Non-pigmented ciliary epithelial cell (primary cell): ENCODE results near the gene PKNOX2.

Experiments used
- DNase-seq: peaks from one replicate; pipeline ENCODE4 v3.0.0-alpha.2; 2010; ENCODE audit warnings: low read depth

The PKNOX2 gene

DNA sequence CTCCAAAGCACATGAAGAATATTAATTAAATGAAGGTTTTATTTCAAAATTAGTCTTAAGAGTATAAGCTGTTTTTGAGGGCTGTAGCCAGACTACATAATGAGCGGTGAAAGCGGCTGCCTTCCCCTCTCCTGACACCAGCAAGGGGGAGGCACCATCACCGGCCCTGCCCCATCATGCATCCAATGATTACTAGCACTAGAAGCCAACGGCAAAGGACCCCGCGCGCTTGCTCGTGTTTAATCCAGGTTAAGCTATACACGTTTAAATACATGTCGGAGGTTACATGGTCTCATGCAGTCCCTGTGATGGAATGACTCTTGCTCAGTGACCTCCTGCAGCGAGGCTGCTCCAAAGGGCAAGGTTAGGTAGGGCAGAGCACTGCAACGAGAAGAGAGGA is 281.2 kb downstream of the PKNOX2 start:
- DNase-seq = no peak

DNA sequence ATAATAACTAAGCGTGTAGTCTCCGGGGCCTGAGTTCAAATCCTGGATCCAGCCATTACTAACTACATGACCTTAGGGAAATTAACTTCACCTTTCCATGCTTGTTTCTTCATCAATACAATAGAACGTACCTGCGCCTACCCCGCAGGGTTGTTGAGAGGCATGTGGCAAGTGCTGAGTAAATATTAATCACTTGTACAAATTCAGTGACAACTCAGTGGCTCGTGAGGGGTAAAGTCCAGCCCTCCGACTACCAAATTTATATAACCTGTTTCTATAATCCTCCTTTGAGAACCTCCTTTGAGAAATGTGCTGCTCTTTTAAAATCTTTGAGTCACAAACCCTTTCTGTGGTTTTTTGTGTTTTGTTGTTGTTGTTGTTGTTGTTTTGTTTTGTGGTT is 281.7 kb downstream of the PKNOX2 start:
- no peak for DNase-seq

DNA sequence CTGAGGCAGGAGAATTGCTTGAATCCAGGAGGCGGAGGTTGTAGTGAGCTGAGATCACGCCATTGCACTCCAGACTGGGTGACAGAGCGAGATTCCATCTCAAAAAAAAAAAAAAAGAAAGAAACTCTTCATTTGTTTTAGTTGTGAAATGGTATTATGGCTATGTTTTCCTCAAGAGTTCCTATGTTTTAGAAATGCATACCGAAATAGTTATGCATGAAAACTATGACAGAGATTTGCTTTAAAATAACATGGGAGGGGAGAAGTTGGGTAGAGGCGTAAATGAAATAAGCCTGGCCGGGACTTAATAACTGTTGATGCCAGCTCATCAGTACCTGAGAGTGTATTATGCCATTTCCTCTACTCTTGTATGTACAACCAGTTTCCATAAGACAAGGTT is 283.2 kb downstream of the PKNOX2 start:
- DNase-seq = no peak

DNA sequence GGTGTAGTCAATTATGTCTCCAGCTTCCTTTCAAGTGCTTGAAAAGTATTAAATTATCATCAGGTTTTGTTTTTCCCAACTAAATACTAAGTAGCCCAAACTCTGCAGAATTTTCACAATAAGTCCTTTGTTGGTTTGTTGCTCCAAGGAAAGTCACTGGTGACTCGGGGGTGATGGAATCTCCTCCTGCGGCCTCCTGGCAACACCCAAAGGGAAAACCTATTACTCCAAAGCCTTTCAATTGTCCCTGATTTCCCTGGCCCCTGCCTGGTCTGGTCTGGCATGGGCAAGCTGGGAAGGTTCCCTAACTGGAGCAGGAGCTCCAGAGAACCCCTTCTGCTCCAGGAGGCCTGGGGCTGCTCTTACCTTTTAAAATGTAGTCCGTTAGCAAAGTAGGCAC is 283.6 kb downstream of the PKNOX2 start:
- DNase-seq = no peak

DNA sequence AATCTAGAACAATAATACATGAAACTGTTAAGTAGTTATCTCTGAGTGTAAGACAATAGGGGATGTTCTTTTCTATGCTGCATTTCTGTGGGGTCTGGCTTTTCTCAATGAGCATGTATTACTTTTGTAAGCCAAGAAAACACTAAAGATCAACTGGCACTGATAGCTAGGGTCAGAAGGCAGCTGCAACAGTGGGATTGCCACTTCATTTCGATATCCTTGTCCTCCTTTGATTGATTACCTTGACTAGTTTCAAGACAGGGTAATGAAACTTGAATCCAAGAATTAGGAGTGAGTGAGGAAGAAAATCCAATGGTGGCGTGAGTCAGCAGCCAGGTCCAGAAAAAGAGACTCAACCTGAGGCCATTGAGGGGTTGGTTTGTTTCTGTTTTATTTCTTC is 285.0 kb downstream of the PKNOX2 start:
- no peak for DNase-seq

DNA sequence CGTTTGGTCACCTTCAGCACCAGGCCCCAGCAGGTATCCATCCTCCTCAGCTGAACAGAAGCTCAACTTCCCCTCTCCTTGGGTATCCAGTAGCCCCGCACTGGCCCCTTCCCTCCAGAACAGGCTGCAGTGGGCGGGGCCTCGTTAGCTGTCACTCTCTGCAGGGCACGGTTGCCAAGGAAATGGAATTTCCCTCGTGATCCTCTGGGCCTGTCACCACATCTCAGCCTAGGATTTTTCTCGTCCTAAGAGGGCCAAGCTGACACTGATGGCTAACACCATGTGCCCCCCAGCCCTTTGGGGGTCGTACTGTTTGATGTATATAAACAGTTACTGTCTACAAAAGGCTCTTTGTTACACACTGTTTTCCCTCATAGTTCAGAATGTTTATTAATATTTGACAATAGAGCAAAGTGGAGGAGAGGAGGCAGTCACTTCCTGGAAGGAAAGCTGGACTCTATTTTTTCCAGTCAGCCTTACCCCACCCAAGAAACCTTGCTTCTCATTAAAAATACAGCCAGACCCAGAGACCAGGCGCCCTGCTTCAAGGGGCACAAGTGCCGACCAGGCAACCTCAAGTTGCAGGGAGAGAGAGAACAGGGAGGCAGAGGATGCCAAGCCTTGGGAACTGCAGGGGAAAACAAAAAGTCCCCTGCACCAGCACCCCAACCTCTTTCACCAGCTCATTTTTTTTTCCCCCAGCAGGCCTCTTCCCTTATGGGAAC is 287.0 kb downstream of the PKNOX2 start:
- no peak for DNase-seq

DNA sequence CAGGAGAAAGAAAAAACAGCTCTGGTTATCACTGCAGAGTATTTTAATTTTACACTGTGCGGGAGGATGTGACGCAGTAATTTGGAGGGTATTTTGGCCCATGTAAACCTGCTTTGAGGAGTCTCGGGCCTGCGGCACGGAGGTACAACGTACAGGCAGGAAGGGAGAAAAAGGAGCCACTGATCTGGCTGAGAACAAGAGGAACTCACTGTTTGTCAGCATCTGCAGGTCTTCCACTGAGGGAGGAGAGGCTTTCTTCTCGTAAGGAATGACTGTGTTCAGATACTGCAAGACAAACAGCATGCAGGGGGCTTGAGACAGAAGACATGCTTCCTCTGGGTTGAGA is 287.5 kb downstream of the PKNOX2 start:
- no peak for DNase-seq

DNA sequence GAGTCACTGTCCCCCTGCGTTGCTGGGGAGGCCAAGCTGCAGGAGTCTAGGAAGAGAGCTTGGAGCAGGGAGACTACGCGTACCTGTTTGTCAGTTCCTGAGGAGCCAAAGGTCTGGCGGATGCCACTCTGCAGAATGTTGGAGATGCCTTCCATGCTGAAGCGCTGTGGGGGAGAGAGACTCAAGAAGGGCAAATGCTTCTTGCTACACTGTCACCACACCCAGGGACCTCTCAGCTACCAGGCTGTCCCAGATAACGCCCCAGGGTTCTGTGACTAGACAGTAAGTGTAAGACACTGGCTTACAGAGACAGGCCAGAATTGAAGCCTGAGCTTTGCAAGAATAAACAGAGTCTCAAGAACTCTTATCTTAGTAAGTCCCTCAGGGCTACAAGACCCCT is 289.5 kb downstream of the PKNOX2 start:
- no peak for DNase-seq

DNA sequence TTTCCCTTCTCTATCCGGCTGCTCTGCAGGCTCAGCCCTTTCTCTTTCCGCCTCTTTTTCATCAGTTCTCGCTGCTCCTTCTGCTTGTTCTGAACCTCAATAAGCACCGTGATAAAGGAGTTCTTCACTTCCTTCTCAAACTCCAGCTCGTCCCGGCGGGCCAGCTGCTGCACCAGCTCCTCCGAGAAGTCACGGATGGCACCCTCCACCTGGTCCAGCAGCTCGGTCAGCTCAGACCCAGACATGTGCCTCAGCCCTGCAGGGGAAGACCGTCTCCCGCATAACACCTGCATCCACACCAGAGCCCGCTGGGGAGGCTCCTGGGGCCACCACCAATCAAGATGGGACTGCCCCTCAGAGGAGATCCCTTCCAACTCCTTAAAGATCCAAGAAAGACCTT is 291.3 kb downstream of the PKNOX2 start:
- no peak for DNase-seq

DNA sequence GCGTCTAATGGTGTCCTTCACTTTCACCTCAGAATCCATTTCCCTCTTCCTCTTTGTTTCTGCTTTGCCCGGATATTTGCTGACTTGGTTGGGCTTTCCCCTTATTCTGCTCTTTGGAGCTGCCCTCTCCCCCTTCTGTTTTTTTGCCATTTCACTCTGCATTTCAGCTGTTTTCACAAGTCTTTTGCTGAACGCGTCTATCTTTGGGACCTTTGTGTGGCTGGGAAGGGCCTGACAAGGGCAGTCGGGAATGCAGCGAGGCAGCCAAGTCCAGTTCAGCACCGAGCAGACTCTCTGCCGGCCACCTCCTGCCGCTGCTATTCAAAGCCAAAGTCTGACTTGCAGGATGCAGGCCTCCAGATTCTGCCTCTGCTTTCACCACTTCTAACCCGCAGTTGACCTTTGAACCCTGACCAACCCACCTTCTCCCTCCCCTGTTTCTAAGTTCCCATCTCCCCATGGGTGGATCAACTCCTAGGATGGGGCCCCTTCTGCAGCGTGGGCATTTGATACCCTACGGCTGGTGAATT is 293.3 kb downstream of the PKNOX2 start:
- no peak for DNase-seq

DNA sequence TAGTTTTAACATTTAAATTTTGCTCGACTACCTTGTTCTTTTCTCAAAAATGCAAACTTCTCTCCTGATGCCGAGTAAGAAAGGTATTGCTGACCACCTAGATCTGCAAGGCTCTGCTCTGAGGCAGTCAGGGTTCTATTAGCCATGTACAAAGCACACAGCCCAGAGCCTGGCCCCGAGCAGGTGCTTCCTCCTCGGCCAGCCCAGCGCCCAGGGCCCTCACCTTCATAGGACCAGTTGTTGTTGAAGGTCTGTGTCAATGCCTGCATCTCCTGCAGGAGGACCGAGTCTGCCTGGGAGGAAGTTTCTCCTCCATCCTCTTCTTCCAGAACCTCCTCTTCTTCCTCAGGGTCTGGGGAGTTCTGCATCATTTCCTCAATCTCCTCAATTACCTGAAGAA is 295.7 kb downstream of the PKNOX2 start:
- DNase-seq = no peak

DNA sequence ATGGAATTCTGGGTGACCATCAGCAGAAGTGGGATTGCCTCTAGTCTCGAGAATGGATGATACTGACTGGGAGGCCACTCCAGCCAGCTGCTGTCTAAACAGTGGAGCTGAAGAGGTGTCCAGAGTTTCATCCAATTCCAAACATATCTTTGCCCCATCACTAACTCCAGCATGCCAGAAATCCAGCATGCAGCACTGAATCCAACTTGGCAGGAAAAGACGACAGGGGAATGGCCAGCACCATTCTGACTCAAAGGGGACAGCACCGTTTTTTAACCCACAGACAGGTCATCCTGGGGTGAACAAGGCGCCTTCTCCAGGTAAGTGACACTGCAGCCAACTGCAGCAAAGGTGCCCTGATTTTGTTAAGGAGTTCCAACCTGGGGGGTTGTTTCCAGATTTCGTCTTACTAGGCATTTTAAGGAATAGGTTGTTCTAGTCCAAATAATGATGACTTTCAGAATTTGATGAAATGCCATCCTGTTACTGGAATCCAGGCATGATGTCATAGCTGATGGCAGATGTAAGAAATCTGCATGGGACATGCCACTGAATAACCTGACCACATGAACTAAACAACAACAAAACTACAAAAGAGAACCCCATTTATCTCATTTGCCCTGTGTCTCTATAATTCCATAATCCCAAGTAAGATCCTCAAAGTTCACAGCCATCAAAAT is 299.2 kb downstream of the PKNOX2 start:
- DNase-seq = no peak

DNA sequence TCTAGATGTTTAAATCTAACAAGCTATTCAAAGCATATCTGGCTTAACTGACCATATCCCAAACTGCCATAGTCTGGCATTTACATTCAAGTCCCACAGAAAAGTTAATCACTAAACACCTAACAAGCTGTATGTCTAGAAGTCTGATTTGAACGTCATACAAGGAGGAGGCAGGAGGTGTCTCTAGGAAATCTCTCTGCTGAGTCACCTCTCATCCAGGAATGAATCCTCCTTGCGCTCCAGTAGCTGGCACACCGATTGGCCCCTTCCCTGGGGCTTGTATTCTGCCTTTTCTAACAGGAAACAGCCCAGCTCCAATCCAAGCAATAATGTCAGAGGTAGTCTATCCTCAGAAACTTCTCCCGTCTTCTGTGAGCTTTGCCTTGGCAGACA is 299.7 kb downstream of the PKNOX2 start:
- DNase-seq = no peak

DNA sequence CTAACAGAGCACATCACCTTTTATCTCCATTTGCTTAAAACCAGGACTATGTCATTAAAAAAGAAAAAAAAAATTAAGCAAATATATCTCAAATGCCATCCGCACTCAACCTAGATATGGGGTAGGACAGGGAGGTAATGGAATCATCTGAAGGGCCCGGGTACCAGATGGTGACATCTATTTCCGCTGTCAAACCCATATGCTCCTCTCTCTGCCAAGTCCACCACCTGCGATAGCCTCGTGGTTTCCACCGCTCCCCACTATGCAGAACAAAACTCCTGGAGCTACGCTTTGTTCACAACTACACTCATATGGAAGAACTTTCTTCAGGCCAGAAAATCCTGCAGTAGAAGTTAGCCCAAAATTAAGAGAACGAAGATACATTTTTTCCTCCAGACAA is 300.1 kb downstream of the PKNOX2 start:
- no peak for DNase-seq

DNA sequence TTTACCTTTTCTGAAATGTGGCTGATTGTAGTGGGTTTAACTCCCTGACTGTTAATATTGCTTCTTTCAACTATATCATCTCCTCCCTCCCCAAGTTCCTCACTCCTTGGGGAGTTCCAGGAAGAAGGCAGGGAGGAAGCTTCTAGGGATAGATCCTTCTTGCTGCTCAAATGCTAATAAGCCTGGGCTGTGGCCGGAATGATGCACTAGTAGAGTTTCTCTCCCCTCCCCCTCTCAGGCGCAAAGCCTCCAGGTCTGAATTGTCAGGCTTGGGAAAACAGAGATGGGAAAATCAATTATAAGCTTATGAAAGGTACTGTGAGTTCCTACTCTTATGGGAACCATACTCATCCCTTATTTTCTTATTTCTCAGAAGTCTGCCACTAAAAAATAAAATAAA is 300.7 kb downstream of the PKNOX2 start:
- no peak for DNase-seq

DNA sequence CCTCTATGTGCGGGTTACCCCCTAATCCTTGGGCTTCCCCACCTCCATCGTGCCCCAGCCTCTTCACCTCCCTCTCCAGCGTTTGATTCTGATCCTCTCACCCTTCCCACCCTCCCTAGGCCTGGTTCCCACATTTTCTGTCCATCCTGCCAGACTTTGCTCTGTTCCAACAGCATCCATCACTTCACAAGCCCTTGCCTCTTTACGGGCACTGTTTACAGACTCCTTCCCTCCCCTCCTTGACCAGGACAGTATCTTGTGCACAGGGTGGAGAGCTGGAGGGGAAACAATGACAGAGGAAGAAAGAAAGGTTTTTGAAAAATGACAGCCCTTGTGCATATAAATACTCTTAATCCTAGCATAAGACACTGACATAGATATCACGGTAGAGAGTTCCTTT is 301.1 kb downstream of the PKNOX2 start:
- no peak for DNase-seq

DNA sequence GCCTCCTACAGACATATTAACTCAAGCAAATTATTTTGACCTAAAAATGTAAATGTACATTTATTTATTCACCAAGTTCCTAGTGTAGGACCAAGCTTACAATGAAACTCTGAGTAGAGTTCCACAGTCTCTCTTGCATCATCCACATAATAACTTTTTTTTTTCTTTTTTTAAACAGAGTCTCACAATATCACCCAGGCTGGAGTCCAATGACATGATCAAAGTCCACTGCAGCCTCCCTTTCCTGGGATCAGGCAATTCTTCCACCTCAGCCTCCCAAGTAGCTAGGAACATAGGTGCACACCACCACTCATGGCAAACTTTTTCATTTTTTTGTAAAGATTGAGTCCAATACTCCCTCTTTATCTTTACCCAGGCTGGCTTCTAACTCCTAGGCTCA is 303.5 kb downstream of the PKNOX2 start:
- no peak for DNase-seq

DNA sequence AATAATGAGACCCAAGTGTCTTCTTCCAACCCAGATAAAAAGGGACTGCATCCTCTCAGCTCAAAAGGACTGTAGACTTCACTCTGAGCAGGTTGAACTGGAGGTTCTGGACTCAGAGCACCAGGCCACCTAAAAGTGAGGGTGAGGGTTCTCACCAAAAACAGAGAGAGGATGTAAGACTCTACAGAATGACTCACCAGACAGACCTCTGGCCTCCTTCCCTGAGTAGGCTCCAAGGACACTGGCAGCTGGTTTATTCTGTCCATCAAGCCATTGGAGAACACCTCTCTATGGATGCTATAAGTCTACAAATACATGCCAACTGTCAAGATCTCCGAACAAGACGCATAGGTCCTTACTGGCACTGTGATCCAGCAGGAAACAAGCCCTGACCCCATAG is 304.3 kb downstream of the PKNOX2 start:
- DNase-seq = no peak

DNA sequence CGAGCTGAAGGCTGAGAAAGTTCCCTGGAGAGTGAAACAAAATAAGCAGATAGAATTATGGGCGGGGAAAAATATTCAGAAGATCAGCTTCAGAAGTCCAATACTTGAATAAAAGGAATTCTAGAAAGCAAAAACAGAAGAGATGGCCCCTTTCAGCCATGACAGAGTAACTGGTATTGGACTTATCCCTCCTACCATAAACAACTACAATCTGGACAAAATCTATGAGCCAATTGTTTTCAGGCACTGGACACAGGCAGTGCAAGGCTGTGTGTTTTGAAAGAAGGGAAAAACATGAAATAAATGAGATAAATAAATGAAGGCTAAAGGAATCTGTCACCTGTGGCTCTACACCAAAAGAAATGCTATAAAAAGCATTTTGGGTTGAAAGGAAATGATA is 305.8 kb downstream of the PKNOX2 start:
- DNase-seq = no peak

DNA sequence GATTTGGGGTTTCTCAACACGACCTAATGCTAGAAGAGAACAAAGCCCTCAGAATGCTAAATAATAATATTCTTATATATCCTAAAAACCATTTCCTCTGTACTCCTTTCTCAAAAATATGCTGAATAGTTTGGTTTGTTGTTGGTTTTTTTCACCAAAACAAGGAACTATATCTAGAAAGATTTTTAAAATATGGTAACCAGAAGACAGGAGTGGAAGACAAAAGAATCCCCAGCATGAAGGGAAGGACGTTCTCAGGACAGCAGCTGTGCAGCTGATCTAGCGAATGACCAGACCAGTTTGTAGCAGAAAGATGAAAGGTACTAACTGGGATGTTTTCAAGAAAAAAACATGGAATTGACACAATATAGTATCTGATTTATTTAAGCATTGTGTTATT is 312.2 kb downstream of the PKNOX2 start:
- no peak for DNase-seq

DNA sequence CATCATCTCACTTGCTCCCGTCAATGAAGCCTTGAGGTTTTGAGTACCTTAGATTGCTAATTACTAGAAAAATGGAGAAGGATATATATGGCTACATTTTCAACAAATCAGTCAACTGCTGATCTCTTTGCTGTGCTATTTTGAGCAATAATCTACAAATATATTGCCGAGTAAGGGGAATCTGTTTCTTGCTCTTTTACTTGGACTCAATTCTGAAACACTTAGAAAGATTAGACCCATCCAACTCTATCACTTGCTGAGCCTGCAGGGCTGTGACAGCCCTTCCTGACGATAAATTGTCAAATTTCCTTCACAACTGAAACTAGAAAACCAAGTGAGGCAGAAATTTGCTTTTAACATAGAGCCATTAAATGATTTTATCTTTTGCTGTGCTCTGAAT is 314.6 kb downstream of the PKNOX2 start:
- DNase-seq = no peak

DNA sequence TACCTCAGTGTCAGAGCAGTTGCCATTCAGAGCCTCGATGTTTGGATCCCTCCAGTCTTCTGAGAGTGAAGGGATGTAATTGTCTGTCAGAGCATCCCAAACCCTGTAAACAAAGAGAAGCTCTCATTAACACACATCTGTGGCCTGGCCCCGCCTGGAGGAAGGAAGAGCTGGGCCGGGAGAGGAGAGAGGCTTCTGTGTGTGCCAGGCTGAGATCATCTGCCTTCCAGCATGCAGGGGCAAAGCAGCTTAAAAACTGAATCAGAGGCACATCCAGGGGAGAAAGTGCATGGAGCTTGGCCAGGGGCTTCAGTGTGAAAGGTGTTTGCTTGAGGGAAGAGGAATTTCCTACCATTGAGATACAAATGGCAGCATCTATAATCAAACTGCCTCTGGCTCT is 317.0 kb downstream of the PKNOX2 start:
- no peak for DNase-seq
